ENCODE results near the gene MFSD6L.

MFSD6L gene, protein sequence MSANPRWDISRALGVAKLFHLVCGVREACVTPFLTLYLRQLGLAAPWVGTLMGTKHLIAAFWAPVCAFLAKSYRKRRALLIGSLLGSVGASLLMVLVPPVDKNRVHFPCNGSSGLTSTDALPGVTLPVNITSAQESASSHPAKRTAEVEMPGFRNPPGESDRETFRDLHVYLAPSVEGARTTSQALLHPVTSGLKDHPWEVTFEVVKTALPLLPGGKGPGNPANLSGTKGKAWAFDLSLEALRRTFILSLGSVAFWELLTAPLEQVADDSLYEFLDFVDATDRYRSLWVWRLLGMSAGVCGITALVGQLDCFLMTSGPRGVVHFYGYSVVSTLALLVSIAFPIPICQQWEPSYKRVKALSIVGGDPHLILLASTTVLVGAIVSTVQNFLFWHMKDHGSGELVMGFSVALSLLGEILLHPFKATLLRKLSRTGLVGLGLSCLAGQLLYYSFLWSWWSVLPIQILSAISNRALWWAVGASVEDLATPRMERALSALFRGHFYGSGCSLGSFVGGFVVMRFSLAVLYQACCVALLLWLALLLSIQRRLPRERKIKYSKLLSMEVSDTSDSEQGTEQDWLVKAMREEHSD

DNA sequence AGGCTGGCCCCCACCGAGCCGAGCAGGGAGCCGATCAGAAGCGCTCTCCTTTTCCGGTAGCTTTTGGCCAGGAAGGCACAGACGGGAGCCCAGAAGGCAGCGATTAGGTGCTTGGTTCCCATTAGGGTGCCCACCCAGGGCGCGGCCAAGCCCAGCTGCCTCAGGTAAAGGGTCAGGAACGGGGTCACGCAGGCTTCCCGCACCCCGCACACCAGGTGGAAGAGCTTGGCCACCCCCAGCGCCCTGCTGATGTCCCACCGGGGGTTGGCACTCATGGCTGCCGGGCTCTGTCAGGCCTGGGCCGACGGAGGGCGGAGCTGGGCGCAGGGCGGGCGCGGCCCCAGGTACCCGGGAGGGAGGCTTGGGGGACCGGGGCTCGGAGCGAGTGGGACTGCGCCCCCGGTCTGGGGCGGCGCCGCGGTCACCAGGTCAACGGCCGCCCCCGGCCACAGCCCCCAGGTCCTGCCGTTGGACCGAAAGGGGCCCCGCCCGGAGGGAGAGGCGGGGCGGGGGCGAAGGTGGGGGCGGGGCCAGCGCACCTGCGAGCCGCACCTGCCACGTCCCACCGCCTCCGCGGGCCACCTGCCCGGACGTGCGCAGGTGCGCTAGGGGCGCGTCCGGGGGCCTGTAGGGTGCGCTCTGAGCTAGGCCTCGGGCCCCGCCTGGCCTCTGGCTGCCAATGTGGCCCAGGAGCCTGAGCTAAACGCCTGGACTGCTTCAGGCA is at the start of gene MFSD6L:
MFSD6L (minus strand) TSS at position 520 of the 724 bp plus-strand sequence; CDS start at position 275, 245 bp downstream.
- no peak for DNase-seq (ENCODE audit: low spot score)

DNA sequence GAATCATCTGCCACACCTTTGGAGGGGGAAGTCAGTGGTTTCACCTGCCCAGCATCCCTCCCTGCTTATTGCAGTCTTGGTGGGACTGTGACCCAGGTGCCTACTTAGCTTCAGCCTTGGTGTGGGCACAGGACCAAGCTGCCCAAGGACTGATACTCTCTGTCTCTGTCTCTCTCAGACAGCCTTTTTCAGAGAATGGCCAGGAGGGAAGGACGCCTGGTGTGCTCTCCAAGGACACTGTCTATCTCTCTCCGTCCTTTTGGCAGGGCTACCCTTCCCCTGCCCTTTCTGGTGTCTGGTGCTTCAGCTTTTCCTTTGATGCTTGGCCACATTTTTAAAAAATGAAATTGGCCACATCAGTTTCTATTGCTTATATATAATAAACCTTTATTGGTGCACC is 48.7 kb upstream of the MFSD6L start:
- no peak for DNase-seq (ENCODE audit: low spot score)

DNA sequence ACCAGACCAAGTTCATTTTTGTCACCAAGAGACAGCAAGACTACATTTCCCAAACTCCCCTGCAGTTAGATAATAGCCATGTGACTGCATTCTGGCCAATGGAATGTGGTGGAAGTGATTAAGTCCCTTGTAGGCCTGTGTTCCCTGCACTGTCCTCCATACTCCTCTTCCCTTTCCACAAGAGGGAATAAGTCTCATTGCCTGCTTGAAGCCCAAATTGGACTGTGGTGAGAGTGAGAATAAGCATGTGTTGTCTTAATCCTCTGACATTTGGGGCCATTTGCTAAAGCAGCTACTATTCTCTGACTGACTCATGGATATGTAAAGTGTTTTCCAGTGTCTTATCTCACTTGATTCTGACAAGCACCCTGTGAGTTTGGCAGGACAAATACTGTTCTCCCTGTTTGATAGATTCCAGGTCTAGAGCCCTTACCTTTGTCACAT is 47.6 kb upstream of the MFSD6L start:
- peak; percentile 53 for DNase-seq (ENCODE audit: low spot score)

DNA sequence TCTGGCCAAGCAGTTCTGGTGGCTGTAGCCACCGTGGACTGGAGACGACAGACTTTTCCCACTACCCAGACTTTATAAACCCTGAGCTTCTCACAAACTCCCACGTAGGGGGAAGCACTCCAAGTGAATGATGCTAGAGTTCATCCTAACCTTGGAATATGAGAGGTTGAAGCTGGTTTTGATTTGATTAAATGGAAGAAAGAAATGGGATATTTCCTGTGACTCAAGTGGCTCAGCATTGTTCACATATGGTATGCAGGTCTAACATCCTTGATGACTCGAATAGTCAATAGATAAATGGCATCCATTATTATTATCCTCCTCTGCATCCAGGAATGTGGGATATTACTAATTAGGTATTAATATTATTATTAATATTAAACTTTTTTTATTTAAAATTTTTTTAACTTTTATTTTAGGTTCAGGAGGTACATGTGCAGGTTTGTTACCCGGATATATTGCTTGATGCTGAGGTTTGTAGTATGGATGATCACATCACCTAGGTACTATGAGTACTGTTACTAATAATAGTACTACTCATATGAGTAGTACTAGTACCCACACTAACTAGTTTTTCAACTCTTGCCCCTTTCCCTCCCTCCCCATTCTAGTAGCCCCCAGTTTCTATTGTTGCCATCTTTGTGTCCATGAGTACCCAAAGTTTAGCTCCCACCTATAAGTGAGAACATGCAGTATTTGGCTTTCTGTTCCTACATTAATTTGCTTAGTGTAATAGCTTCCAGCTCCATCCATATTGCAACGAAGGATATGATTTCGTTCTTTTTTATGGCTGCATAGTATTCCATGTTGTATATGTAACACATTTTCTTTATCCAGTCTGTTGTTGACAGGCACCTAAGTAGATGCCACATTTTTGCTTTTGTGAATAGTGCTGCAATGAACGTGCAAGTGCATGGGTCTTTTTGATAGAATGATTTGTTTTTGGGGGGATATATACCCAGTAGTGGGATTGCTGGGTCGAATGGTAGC is 45.4 kb upstream of the MFSD6L start:
- DNase-seq (ENCODE audit: low spot score): no peak

DNA sequence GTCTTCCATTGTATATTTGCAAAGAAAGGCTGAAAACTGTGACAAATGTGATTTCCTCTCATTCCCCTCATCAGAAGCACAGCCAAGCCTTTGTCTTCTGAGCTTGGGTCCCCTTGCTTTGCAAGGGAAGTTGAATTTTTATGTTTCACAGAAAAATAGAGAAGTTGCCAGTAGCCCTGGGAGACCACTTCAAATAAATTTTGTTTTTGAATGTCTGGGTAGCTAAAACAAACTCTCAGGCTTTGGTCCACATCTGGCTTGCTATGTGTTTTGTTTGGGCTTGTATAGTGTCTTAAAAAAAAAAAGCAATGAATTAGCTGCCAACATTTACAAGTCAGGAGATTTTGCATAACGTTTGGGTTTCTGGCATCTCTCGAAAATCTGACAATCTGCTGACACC is 44.2 kb upstream of the MFSD6L start:
- DNase-seq (ENCODE audit: low spot score): no peak

DNA sequence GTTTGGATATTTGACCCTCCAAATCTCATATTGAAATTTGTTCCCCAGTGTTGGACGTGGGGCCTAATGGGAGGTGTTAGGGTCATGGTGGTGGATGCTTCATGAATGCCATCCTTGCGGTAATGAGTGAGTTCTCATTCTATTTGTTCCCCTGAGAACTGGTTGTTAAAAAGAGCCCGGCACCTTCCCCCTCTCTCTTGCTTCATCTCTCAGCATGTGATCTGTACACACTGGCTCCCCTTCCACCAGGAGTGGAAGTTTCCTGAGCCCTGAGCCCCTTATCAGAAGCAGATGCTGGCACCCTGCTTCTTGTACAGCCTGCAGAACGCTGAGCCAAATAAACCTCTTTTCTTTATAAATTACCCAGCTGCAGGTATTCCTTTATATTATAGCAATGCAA is 42.7 kb upstream of the MFSD6L start:
- DNase-seq (ENCODE audit: low spot score): no peak

DNA sequence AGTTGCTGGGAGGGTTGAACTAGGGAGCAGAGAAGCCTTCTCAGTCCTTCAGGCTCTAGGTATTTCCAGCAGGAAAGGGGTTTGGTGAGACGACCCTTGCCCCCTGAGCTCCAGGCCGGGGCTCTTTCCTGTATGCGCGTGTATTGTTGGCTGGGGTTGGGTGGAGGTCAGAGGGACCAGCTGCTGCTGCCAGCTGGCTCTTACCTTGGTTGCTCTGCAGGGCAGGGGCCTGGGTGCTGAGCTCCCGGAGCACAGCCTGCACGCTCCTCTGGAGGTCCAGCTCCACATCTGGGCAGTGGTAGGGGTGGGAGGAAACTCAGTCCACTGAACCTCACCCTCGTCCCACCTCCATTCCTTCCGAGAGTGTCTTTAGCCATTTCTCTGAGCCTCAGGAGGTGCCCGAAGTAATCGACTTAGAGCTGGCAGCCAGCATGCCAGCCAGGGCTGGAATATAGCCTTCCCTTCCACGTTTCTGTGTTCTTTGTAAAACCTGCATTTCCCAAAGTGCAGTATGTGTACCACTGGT is 40.3 kb upstream of the MFSD6L start:
- DNase-seq (ENCODE audit: low spot score): no peak

DNA sequence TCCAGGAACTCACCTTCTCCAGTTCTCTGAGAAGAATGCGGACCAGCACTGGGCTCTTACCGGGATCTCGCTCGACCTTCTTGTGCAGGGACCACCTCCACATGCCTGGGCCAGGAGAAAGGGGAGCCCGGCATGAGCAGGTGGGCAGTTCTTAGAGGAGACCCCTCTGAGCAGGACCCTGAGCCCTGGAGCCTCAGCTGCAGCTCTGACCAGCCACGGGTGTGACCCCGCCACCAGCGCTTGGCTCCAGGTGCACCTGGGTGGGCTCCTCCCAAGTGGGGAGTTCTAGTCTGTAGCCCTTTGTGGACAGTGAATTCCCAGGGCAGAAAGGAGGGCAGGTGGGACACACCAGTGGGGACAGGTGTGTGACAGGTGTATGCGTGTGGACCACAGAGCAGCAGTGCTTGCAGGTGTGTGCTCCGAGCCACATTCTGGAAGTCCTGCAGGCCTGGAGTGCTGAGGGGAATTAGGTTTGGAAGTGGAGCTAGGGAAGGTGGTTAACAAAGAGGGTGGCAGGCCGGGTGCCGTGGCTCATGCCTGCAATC is 39.5 kb upstream of the MFSD6L start:
- DNase-seq (ENCODE audit: low spot score): no peak

DNA sequence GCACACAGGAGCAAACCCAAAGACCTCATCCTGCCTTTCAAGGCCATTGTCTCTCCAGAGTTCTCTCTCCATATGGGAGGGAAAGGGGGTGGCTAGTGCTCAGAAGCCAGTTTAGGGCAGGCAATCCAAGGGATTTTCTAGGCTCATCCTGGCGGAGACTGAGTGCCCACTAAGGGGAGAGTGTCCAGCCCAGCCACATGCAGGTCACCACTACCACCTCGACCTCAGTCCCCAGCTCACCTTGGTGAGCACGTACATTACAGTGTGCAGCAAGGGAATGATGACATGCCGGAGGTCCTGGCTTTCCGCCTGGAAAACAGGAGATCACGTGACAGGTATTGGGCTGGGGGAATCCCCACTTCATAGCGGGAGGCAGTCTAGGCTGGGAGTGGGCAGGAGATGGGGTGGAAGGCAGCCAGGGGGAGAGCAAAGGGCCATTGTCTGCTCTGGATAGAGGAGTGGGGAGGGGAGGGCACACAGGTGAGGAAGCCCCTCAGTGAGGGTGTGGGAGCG is 38.5 kb upstream of the MFSD6L start:
- no peak for DNase-seq (ENCODE audit: low spot score)

DNA sequence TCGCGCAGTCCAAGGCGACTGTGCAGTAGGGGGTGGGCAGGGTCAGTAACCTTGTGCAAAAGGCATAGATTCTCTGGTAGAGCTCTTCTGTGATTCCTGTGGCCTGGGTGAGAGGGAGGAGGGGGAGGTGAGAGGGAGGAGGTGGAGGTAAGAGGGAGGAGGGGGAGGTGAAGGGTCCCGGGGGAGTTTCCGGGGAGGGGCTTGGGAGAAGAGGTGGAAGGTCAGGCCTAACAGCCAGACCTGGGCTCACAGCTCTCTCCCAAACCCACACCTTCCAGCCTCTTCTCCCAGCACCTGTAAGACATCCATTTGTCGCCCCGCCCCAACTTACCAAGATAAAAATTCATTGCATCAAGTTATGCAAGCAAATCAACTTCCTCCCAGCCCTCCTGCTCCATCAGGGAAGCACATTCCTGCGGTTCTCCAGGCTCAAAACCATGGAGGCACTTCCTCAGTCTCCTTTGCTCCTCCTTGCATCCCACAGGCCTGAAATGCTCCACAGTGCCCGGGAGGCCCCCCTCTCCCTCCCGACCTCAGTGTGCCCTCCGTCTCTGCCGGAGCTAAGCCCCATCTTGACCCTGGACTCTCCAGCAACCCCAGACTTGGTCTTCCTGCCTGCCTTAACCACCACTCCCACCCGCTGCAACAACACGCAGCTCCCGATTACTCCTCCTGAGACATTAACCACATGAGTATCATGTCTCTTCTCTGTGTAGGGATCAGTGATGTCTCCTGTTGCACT is 37.8 kb upstream of the MFSD6L start:
- no peak for DNase-seq (ENCODE audit: low spot score)

DNA sequence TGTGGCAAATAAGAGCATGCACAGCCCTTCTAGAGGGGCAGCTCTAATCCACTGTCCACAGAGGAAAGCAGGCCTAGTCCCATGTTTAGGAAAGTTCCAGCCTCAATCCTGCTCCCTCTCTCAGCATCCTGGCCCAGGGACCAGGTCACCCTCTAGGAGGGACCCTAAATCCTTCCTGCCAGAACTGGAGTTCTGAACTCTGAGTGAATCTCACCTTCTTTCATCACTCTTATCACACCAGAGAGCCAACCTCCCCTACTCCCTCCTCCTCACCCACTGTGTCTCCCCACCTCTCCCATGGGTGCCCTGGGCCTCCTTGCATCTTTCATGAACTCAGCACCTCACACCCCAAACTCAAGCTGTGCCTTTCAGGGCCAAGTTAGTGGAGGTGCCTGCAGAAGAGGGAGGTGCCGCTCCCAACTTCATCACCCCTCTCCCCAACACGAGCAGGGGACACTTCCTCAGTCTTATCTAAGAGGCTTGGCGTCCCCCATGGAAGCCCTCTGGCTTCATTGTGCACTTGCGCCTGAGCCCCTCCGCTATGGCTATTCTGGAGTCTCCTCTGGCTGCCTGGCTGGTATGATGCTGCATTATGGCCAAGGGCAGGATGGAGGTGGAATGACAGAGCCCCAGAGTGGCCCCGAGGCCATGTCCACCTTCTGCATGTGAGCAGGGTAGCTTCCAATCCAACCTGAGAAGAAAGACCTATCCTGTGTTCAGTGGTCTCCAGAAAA is 36.6 kb upstream of the MFSD6L start:
- no peak for DNase-seq (ENCODE audit: low spot score)

DNA sequence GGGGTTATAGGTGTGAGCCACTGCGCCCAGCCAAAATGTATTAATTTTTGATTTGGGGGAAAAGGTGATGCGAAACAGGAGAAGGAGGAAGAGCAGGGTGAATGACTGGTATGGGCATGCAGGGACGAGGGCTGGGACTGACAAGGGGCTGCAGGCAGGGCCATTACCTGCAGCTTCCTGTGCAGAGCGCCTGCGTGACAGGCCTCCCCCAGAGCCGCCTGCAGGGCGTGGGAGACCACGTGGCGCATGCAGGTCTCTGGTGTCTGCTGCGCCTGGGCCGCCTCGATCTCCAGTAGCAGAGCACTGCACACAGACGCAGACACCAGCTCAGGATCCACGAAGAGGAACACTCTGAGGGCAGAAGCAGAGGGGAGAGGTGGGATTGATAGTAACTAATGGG is 35.9 kb upstream of the MFSD6L start:
- DNase-seq (ENCODE audit: low spot score): no peak

DNA sequence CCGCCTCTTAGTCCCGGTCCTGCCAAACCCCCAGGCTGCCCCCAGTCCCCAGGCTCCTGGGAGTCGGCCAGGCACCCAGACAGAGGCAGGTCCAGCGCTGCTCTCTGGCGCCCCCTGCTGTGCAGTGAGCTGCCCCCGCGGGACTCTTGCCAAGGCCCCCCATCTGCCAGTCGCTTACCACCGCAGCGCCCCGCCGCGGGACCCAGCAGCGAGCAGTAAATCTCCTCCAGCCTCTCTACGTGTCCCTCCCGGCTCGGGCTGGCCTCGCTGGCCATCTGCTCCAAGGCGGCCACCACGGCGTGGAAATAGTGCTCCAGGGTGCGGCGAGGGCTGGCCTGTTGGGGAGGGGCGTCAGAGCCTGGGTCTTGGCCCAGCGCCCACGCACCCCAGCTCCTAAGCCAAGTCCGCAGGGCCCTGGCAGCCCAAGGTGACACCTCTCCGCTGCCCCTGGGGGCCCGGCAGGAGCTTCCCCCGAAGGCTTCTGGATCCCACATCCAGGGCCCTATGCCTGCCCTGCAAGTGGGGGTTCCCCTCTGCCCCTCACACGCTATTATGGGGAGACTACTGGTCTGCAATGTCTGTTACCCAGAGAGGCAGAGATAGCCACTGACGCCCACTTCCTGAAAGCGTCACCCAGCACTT is 33.7 kb upstream of the MFSD6L start:
- no peak for DNase-seq (ENCODE audit: low spot score)

DNA sequence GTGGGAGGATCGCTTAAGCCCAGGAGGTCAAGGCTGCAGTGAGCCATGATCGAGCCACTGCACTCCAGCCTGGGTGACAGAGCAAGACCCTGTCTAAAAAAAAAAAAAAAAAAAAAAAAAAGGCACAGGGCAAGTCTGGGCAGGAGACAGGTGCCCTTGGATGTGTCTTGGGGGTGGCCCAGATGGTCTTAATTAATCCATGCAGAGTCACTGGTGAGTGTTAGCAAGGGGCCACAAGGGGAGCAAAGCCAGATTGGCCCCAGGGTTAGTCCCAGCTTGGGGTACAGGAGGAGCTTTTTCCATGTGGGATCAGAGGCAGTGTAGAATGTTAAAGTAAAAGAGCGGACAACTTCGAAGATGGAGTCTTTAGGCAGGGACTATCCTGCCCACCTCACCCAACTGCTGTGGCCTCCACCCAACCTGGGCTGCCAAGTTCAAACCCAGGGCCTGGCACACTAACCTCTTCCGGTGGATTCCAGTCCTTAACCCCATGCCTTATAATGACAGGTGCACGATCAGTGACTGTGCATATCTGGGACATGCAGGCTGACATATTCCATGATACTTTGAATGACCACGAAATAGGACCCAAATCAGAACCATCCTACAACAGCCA is 32.2 kb upstream of the MFSD6L start:
- no peak for DNase-seq (ENCODE audit: low spot score)

DNA sequence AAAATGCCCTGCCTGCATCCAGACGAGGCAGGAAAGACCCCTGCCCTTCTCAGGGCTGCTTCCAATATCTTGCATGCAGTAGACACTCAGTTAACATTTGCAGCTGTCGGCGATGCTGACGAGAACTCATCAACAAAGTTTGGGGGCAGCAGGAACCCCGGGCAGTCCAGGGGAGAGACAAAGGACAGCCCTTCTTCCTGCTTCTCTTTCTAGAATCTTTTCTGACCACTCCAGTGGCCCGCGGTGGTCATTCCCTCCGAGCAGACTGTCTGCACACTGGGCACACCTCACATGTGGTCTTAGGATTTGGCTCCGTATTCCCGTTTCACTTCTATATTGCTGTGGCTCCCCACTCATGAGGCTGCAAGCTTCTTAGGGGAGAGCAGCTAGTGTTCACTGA is 31.0 kb upstream of the MFSD6L start:
- DNase-seq (ENCODE audit: low spot score): no peak

DNA sequence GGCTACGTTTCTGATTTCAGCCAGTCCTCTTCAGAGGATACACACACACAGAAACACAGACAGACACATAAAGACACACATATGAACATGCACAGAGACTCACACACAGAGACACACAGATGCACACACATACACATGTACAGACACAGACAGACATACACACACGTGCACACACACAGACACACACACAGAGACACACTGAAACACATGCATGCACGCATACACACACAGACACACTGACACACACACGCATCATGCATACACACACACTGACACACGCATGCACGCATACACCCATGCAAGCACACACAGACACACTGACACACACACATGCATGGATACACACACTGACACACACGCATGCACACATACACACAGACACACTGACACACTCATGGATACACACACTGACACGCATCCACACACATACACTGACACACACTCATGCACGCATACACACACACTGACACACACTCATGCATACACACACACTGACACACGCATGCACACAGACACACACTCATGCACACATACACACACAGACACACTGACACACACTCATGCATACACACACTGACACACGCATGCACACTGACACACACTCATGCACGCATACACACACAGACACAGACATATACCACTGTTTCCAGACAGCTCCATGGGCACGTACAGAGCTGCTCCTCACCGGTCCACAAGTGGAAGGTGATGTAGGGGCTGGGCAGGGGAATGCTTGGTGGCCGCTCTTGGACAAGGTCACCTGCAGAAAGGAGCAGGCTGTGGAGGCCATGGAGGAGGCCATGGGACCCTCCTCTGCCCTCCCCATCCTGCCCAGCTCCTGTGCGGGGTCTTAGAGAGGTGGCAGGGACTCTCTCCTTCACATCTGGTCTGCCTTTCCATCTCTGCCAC is 30.1 kb upstream of the MFSD6L start:
- no peak for DNase-seq (ENCODE audit: low spot score)

DNA sequence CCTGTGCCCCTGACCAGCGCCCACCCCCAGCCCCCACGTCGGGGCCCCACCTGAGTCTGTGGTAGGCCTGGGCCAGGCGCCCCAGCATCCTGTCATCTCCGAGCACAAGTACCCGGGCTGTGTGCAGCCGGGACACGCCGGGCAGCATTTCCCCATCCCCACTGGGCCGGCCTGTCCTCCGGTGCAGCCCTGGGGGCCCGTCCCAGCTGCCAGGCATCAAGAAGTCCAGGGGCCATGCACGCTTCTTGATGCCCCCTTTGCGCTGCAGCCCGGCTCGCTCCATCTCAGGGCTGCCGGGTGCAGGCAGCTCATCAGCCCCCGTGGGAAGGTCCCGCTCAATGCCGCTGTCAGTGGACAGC is 29.3 kb upstream of the MFSD6L start:
- DNase-seq (ENCODE audit: low spot score): no peak

Measured in AG08396 (cell line).